T1000 (cell line): ENCODE results near the gene CHST15.

Source experiments
- DNase-seq: peaks from one replicate; lab custom pipeline; 2025; ENCODE audit warnings: mixed read lengths; lab: John Stamatoyannopoulos, UW

The CHST15 gene

DNA sequence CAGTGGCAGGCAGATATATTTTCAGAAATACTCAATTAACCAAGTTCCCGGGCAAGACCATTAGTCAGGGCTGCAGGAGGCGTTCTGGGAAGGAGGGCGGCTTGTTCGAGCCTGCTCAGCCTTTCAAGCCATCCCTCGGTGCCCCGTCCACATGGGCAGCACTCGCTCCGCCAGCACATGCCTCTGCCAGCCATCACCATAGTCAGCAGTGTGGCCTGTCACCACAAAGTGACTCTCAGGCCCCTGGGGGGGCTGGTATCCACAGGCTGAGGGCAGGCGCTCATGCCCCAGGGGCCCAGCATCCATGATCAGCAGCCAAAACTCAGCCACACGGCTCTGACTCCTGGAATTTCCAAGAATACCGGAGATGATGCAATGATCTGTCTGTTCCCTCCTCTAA is 81.9 kb downstream of the CHST15 start:
- no peak for DNase-seq

DNA sequence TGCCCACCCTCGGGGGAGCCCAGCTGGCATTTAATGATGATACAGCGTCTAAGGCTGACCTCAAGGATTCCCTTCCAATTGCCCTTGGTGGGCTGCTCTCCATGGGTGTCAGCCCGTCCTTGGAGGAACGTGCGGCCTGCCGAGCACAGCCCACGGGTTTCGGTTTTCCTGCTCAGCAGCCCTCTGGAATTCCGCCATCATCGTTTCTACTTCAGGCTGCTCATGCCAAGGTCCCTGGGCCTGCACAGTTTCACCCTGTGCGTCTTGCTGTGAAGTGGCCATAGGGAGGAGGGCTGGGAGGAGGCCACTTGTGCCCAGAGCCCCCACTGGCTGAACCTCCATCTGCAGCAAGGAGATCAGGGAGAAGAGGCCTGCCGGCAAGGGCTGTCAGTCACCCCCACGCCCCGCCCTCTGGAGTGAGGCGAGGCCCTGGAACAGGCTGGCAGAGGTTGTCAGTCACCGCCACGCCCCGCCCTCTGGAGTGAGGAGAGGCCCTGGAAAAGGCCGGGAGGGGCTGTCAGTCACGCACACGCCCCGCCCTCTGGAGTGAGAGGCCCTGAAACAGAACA is 82.8 kb downstream of the CHST15 start:
- no peak for DNase-seq

GRCh38 chr10:124010024-124010423 is 83.4 kb downstream of the CHST15 start:
- no peak for DNase-seq

DNA sequence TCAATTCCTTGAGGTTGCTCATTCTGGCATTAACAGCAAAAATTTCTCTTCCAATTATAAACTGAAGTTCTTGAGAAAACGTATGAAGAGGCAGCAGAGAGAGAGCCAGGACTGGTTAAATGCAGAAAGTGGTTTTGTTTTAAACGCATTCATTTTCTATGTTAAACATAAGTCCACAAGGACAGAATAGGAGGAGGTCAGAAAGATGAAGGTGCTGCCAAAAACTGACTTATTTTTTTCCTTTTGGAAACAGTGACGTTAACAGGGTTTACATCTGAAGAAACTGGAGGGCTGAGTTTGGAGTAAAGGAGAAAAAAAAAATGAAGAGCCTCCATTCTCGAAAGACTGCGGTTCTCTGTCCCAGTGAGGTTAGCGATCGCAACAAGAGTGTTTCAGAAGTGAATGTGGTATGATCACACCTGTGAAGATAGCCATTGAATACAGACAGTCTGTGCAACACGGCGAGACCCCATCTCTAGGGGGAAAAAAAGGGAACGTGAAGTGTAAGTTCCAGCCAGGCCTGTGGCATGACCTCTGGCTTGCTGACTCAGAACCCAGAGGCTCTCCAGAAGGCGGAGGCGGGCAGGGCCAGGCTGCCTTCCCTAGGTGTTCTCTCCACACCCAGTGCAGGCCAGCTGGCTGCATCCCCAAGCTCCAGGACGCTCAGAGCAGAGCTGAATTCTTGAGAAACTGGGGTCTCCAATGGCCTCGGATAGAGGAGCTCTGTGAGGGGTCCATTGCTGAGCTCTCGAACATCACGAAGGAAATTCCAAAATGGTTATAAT is 84.0 kb downstream of the CHST15 start:
- no peak for DNase-seq

GRCh38 chr10:124008681-124009080 is 84.7 kb downstream of the CHST15 start:
- no peak for DNase-seq

GRCh38 chr10:124008187-124008586 is 85.2 kb downstream of the CHST15 start:
- DNase-seq: no peak

- no peak for DNase-seq
Measured at GRCh38 chr10:124007773-124008145, 85.6 kb downstream of the CHST15 start.

- no peak for DNase-seq
Measured at GRCh38 chr10:124007102-124007772, 86.2 kb downstream of the CHST15 start.

- DNase-seq: no peak
Measured at GRCh38 chr10:124006526-124006925, 86.9 kb downstream of the CHST15 start.

DNA sequence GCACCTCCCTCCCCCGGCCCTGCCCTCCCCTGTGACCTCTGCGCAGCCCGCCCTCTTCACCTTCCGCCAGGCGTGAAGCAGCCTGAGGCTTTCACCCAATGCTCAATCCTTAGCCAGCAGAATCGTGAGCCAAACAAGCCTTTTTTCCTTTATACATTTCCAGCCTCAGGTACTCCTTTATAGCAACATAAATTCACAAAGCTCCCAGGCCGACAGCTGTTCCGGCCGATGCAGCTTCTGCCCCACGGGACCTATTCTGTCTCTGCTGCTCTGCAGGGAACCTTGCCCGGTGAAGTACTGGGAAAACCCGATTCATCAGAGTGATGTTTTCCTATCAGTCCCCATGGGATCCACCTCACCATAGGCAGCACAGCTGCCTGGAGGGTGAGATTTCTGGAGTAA is 87.4 kb downstream of the CHST15 start:
- DNase-seq: no peak

DNA sequence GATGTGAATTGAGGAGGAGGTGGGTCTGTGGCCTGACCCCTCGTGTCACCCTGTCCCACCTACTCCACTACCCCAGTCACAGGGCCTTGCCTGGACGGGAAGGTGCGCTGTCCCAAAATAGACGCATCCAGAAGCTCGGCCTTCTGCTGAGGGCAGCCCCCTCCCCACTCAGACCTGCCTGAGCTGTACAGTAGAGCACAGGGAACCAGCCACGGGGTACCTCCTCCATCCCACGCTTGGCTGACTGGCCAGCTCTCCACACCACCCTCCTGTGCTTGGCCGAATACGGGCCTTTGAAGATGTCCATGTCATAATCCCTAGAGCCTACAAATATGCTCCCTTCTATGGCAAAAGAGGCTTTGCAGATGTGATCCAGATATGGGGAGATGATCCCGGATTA is 88.3 kb downstream of the CHST15 start:
- no peak for DNase-seq

- no peak for DNase-seq
Measured at GRCh38 chr10:124004663-124005004, 88.8 kb downstream of the CHST15 start.

DNA sequence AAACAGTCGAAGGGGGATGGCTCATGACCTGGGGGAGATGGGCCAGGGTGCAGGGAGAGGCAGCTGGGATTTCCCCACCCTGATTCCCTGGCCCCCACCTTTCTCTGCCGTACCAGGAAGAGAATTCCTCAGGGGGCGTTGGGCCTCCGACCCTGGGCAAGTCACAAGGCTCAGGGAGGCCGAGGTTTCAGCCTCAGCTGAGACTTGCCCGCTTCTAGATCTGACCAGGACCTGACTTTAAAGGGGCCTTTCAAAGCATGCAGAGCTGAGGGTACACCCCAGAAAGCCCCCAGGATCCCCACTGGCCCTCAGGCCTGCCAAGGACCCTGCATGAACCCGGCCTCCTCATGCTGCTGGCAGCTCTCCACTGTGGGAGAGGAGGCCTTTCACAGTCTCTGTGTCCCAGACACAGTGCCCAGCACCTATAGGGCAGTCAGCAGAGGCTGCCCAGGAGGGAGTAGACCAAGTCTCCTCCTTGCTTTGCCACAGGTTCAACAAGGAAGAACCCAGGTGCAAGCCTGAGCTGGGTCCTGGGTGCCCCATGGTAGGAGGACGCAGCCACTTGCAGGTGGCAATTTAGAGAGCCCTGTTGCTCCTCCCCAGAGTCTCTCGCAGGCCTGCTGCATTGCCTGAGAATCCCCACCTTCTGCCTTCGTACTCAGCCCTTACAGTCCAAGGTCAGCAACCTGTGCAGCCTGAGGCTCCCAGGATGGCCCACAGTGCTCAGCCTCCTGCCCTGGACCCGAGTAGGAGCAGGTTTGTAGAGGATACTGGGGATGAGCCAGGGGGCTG is 89.3 kb downstream of the CHST15 start:
- DNase-seq: no peak

DNA sequence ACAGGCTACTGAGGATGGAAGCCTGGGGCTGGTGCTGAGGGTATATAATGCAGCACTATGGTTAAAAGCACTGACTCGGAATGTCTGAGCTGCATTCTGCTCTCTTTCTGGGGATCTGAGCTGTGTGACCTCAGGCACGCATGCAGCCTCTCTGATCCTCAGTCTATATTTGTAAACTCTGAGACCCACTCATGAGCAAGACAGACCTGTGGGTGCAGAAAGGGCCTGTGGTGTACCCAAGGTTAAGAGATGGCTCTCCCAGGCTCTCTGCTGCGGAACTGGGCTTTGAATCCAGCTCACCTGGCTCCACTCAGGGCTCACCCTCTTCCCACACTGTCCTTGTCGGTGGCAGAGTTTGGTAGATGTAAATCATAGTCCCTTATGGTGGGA is 89.9 kb downstream of the CHST15 start:
- no peak for DNase-seq

DNA sequence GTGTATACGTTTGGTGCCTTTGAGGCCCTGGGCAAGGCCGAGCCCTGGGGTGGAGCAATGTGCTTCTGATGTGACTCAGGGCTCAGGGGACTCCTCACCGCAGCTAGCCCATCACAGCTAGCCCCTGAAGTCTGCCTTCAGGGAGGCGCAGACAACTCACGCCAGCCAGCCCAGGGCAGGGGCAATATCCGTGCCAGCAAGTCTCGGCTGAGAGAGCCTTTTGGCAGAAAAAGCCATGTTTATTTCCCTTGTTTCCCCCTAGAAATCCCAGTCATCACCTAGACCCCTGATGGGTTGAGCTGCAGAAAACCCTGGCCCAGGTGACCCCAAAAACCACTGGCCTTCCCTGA is 90.4 kb downstream of the CHST15 start:
- no peak for DNase-seq

DNA sequence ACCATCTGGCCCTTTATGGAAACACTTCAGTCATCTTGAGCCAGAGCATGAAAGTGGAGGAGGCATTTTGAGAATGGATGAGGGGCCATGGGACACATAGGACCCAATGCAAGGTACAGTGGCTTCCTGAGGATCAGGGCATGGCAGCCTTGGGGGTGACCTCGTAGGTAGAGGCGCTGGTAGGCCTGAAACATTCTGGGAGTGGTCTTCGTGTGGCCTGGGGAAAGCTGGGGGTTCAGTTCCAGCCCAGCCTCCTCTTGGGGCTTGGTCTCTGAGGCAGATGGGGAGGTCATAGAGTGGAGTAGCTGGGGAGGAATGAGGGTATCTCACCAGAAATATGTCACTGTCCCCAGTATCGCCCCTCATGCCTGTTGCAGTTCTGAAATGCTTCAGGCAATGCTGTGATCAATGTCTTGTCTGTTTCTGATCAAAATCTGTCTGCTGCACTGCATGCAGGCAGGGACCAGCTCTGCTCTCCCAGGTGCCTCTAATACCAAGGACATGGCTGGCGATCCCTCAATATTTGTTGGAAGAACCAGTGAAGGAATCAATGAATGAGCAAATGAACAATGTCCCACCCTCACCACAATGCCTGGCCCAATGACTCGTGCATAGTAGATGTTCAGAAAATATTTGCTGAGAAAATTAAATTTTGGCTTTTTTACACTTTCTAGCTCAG is 90.9 kb downstream of the CHST15 start:
- DNase-seq: no peak

- DNase-seq: no peak
Measured at GRCh38 chr10:124001391-124002148, 91.8 kb downstream of the CHST15 start.

DNA sequence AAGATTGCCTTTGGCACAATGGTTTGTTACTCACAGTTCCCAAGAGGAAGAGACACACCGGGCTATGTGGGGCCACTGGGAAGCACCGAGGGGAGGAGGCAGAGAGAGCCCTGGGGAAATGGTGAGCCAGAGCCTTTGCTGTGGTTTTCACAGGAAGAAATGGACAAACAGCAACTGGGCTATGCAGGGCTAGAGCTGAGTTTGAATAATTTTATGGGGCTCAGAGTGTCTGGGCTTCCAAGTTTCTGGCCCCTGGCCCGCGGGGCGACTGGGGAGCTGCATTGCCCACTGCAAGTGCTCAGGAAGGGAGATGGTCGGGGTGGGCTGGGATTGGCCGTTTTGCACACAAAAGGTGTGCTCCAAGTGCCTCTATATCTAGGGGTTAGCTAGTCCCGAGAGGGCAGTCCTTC is 92.6 kb downstream of the CHST15 start:
- DNase-seq: no peak

- no peak for DNase-seq
Measured at GRCh38 chr10:123999956-124000615, 93.3 kb downstream of the CHST15 start.

DNA sequence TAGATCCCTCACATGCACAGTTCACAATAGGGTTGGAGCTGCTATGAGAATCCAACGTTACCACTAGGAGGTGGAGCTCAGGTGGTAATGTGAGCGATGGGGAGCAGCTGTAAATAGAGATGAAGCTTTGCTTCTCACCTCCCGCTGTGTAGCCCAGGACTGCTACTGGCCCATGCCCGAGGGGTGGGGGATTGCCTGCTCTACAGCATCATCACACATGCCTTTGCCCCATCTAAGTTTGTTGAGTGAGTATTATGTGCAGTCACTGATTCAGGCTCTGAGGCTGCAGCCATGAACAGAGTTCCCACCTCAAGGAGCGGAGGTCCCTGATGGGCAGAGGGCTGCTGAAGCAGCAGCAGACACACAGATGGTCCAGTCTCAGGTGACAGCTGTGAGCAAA is 94.1 kb downstream of the CHST15 start:
- no peak for DNase-seq
